Activated CD4-positive, alpha-beta T cell treated with anti-CD3 and anti-CD28 coated beads, Interleukin-2, amount 10 ng/mL, durations not matched to agents 24 days and 14 days (primary cell): ENCODE results near the gene ACER3. TPM values are rescaled to one million over a fixed set of nuclear protein-coding genes. Genes with fewer than 3 reads are reported as not detected.
"Not testable (repeated sequence)": the region's sequence is repeated elsewhere in the genome, so short reads cannot be mapped to it uniquely, and the experiment has no call there.

Experiments used
- DNase-seq: peaks from one replicate; pipeline ENCODE4 v3.0.0; 2022
- H3K27ac Mint-ChIP-seq: one replicate; pipeline ENCODE4 v1.8.0; 2022; ENCODE audit warnings: mild to moderate bottlenecking, mixed read lengths
- H3K27me3 Mint-ChIP-seq: one replicate; pipeline ENCODE4 v1.8.0; 2022; ENCODE audit warnings: mixed read lengths
- H3K36me3 Mint-ChIP-seq: one replicate; pipeline ENCODE4 v1.8.0; 2022; ENCODE audit warnings: low read depth, mild to moderate bottlenecking, mixed read lengths
- H3K4me1 Mint-ChIP-seq: one replicate; pipeline ENCODE4 v1.8.0; 2021; ENCODE audit warnings: mixed read lengths
- H3K4me3 Mint-ChIP-seq: one replicate; pipeline ENCODE4 v1.8.0; 2022; ENCODE audit warnings: mild to moderate bottlenecking, moderate library complexity, mixed read lengths
- H3K9me3 Mint-ChIP-seq: one replicate; pipeline ENCODE4 v1.8.0; 2021; ENCODE audit warnings: mixed read lengths
- intact Hi-C: fragments of 100-400 bp; cut with micrococcal nuclease; formaldehyde crosslinking; loops from one replicate; pipeline ENCODE4 v1.15.1; 2023
- total RNA-seq: library from RNA; stranded (reverse); gene quantifications from 2 replicates; pipeline ENCODE4 v1.2.3, GENCODE V29; 2022

Gene ACER3
- total RNA-seq, 1 donor from 2014 or later: 12.5 TPM

DNA sequence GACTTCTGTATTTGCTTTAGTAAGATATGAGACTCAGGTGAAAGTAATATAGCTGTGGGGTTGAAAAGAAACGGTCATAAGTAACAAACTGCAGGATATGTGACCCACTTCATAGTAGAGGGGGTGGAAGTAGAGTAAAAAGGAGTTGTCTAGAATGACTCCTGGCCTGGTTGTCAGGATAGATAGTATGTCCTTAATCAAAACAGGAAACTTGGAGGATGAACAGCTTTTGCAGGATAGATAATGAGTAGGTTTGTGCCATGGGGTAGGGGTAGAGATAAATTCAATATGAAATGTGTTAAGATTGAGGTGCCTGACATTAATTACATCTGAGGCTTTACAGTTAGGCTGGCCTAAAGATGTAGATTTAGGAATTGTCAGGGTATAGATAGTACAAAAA lies 126.5 kb downstream of the ACER3 start:
- Mint-ChIP-seq H3K27me3 (no peaks in the 10 kb centered on the region), H3K27ac (no peak overlapping the region), H3K4me3 (no peak overlapping the region), H3K9me3 (no peaks in the 10 kb centered on the region), H3K36me3 (no peaks in the 10 kb centered on the region), H3K4me1 (no peaks in the 10 kb centered on the region)
- intact Hi-C loops: no loop called here
- no peak for DNase-seq

DNA sequence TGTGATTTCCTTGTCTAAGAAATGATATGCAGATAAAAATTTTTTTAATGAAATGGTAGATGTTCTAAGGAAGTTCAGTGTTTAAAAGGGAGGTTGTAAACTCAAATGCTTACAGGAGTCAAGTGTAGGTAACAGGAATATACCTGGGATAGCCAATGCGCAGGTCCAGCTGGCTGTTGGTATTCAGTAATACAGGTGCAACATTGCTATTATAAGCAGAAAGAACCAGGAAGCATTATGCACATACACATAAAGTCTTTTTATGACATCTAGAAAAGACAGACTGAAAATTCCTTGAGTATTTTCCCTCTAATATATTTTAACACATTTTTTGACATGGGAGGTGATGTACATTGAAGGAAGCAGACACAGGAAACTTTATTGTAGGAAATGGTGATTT lies 129.9 kb downstream of the ACER3 start:
- no peaks in the 10 kb centered on the region for H3K4me1 Mint-ChIP-seq
- no peaks in the 10 kb centered on the region for H3K36me3 Mint-ChIP-seq
- intact Hi-C loops: no loop called here
- H3K27me3 Mint-ChIP-seq: no peaks in the 10 kb centered on the region
- no peaks in the 10 kb centered on the region for H3K9me3 Mint-ChIP-seq
- no peak overlapping the region for H3K27ac Mint-ChIP-seq
- no peak overlapping the region for H3K4me3 Mint-ChIP-seq
- no peak for DNase-seq

DNA sequence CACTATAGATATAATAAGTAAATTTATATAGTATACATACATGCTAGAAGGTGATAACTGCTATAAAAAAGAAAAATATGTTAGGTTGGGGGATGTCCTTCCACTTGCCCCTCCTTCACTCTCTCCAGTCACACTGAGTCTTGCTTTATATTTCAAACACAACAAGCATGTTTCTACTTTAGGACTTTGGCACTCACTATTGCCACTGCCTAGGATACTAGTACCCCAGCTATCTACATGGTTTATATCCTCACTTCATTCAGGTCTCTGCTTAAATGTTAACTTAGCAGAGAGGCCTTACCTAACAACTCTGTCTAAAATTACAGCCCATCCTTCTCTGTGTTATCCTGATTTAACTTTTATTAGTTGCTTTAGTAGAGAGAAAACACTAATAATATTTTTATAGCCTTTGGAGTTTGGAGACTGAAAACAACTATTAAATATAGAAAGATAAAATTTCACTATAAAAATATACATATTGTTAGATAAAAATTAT lies 134.4 kb downstream of the ACER3 start:
- no peaks in the 10 kb centered on the region for H3K36me3 Mint-ChIP-seq

DNA sequence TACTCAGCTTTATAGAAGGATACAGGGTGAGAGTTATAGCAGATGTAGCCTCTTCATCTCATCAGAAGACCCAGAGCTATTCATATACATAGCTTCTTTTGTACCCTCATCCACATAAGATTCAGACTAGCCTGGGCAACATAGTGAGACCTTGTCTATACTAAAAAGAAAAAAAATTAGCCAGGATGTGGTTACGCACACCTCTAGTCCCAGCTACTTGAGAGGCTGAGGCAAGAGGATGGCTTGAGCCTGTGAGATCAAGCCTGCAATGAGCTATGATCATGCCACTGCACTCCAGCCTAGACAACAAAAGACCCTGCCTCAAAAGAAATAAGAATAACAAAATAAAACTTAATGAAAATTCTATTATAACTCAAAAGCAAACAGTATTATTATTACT lies 136.8 kb downstream of the ACER3 start:
- Mint-ChIP-seq H3K27ac (no peak overlapping the region), H3K36me3 (no peaks in the 10 kb centered on the region), H3K4me3 (no peak overlapping the region), H3K9me3 (no peaks in the 10 kb centered on the region), H3K4me1 (peaks cover 8% of the 10 kb centered on the region), H3K27me3 (no peaks in the 10 kb centered on the region)
- no peak for DNase-seq
- intact Hi-C loops: no loop called here

More for the DNA sequence above, 134.4 kb downstream of the ACER3 start:
- H3K27ac Mint-ChIP-seq: no peak overlapping the region
- H3K4me1 Mint-ChIP-seq: peaks cover 8% of the 10 kb centered on the region
- intact Hi-C loops: no loop called here
- no peak overlapping the region for H3K4me3 Mint-ChIP-seq
- no peak for DNase-seq
- no peaks in the 10 kb centered on the region for H3K9me3 Mint-ChIP-seq
- H3K27me3 Mint-ChIP-seq: no peaks in the 10 kb centered on the region

DNA sequence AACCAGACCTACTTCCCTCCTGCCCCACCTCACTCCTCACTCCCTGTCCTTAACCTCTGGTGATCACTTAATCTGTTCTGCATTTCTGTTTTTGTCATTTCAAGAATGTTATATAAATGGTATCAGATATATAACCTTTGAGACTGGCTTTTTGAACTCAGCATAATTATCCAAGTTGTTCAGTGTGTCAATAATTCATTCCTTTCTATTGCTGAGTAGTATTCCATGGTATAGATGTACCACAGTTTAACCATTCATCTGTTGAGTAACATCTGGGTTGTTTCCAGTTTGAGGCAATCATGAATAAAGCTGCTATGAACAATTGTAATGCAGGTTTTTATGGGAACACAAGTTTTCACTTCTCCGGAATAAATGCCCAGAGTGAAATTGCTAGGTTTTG lies 138.9 kb downstream of the ACER3 start:
- DNase-seq: no peak
- no peaks in the 10 kb centered on the region for H3K36me3 Mint-ChIP-seq
- intact Hi-C loops: no loop called here
- H3K4me1 Mint-ChIP-seq: peaks cover 8% of the 10 kb centered on the region
- no peak overlapping the region for H3K4me3 Mint-ChIP-seq
- no peaks in the 10 kb centered on the region for H3K9me3 Mint-ChIP-seq
- no peaks in the 10 kb centered on the region for H3K27me3 Mint-ChIP-seq
- H3K27ac Mint-ChIP-seq: no peak overlapping the region

DNA sequence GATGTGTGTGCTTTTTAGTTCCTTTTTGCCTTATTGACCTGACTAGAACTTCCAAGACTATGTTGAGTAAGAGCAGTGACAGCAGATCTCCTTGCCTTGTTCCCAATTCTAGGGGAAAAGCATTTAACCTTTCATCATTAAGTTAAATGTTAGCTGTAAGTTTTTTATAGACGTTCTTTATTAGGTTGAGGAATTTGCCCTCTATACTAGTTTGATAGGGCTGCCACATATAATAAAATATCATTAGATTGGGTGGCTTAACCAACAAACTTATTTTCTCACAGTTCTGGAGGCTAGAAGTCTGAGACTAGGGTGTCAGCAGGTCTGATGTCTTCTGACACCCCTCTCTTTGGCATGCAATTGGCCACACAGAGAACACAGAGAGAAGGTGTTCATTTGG lies 140.9 kb downstream of the ACER3 start:
- peaks cover 8% of the 10 kb centered on the region for H3K4me1 Mint-ChIP-seq
- no peaks in the 10 kb centered on the region for H3K36me3 Mint-ChIP-seq
- no peak overlapping the region for H3K4me3 Mint-ChIP-seq
- no peaks in the 10 kb centered on the region for H3K9me3 Mint-ChIP-seq
- H3K27me3 Mint-ChIP-seq: no peaks in the 10 kb centered on the region
- intact Hi-C loops: no loop called here
- H3K27ac Mint-ChIP-seq: no peak overlapping the region
- DNase-seq: no peak

GRCh38 chr11:77002776-77003175 lies 142.1 kb downstream of the ACER3 start:
- H3K27me3 Mint-ChIP-seq: no peaks in the 10 kb centered on the region
- H3K4me3 Mint-ChIP-seq: no peak overlapping the region
- no peaks in the 10 kb centered on the region for H3K9me3 Mint-ChIP-seq
- peaks cover 4% of the 10 kb centered on the region for H3K4me1 Mint-ChIP-seq
- no peak overlapping the region for H3K27ac Mint-ChIP-seq
- intact Hi-C loops: no loop called here
- H3K36me3 Mint-ChIP-seq: no peaks in the 10 kb centered on the region
- DNase-seq: no peak

DNA sequence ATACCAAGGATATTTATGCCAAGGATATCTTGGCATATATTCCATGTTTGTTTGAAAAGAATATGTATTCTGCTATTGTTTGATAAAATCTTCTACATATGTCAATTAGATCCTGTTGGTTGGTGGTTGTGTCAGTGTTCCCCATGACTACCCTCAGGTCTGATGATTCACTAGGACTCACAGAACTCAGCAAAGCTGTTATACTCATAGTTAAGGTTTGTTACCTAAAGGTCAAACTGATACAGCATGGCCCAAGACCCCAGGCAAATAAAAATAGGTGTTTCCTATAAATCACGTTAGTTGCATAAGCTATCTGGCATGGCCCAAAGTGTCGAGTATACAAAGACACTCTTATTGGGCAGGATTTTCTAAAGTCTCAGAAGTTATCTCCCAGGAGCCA lies 143.2 kb downstream of the ACER3 start:
- intact Hi-C loops: no loop called here
- Mint-ChIP-seq H3K36me3 (no peaks in the 10 kb centered on the region), H3K9me3 (no peaks in the 10 kb centered on the region), H3K27me3 (no peaks in the 10 kb centered on the region), H3K27ac (no peak overlapping the region), H3K4me3 (no peak overlapping the region), H3K4me1 (no peaks in the 10 kb centered on the region)
- DNase-seq: no peak

DNA sequence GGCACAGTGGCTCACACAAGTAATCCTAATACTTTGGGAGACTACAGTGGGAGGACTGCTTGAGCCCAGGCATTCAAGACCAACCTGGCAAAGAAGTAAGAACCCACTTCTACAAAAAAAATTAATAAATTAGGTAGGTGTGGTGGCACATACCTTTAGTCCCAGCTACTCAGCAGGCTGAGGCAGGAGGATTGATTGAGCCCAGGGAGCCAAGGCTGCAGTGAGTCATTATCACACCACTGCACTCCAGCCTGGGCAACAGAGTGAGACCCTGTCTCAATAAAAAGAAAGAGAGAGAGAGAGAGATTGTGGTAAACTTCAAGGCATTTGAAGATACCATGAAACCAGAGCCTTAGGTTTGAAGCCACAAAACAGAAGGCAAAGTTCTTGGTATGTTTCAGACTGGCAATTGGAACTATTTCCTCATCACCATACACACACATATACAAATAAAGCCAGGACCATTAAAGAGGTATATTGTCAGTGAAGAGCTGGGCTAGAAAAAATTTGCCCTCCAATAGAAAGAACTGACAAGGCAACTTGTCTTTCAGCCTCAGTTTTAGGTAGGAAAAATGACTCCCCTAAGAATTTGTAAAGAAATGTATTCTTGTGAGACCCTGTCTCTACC lies 148.9 kb downstream of the ACER3 start:
- Mint-ChIP-seq H3K4me3 (no peak overlapping the region), H3K36me3 (peaks cover 1% of the 10 kb centered on the region), H3K4me1 (no peaks in the 10 kb centered on the region), H3K27ac (no peak overlapping the region), H3K9me3 (no peaks in the 10 kb centered on the region), H3K27me3 (no peaks in the 10 kb centered on the region)
- no peak for DNase-seq
- intact Hi-C loops: no loop called here

- Mint-ChIP-seq H3K4me1 (peaks cover 8% of the 10 kb centered on the region), H3K4me3 (no peak overlapping the region), H3K36me3 (peaks cover 12% of the 10 kb centered on the region), H3K9me3 (no peaks in the 10 kb centered on the region), H3K27me3 (no peaks in the 10 kb centered on the region), H3K27ac (no peak overlapping the region)
- intact Hi-C loops: no loop called here
- no peak for DNase-seq
Measured at GRCh38 chr11:77014669-77015068, 154.0 kb downstream of the ACER3 start.

DNA sequence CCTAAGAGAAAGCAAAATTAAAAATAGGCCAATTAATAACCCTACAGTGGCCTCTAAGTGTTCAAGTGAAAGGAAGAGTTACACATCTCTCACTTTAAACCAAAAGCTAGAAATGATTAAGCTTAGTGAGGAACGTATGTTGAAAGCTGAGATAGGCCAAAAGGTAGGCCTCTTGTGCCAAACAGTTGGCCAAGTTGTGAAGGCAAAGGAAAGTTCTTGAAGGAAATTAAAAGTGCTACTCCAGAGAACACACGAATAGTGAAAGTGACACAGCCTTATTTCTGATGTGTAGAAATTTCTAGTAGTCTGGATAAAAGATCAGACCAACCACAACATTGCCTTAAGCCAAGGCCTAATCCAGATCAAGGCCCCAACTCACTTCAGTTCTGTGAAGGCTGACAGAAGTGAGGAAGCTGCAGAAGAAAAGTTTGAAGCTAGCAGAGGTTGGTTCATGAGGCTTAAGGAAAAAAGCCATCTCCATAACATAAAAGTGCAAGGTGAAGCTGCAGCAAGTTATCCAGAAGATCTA lies 157.7 kb downstream of the ACER3 start:
- not testable (repeated sequence) for H3K27ac Mint-ChIP-seq

GRCh38 chr11:77019976-77020595 lies 159.4 kb downstream of the ACER3 start:
- Mint-ChIP-seq H3K4me3 (no peak overlapping the region), H3K27ac (no peak overlapping the region), H3K9me3 (no peaks in the 10 kb centered on the region), H3K4me1 (peaks cover 11% of the 10 kb centered on the region), H3K27me3 (no peaks in the 10 kb centered on the region), H3K36me3 (peaks cover 15% of the 10 kb centered on the region)
- intact Hi-C loops: no loop called here
- no peak for DNase-seq

More for the DNA sequence above, 157.7 kb downstream of the ACER3 start:
- Mint-ChIP-seq H3K36me3 (peaks cover 15% of the 10 kb centered on the region), H3K4me1 (peaks cover 11% of the 10 kb centered on the region)
- H3K9me3 Mint-ChIP-seq, DNase-seq, H3K27me3 Mint-ChIP-seq, H3K4me3 Mint-ChIP-seq, intact Hi-C loops: not testable (repeated sequence)

- Mint-ChIP-seq H3K36me3 (peaks cover 15% of the 10 kb centered on the region), H3K4me3 (no peak overlapping the region), H3K9me3 (no peaks in the 10 kb centered on the region), H3K27ac (no peak overlapping the region), H3K27me3 (no peaks in the 10 kb centered on the region), H3K4me1 (peaks cover 11% of the 10 kb centered on the region)
- DNase-seq: no peak
- intact Hi-C loops: no loop called here
Measured at GRCh38 chr11:77020734-77021133, 160.0 kb downstream of the ACER3 start.

- Mint-ChIP-seq H3K27me3 (peaks cover 4% of the 10 kb centered on the region), H3K4me1 (peaks cover 4% of the 10 kb centered on the region), H3K4me3 (no peak overlapping the region), H3K36me3 (peaks cover 3% of the 10 kb centered on the region), H3K9me3 (no peaks in the 10 kb centered on the region), H3K27ac (no peak overlapping the region)
- intact Hi-C loops: no loop called here
- DNase-seq: no peak
Measured at GRCh38 chr11:77024745-77025144, 164.0 kb downstream of the ACER3 start.
